Activated CD8-positive, alpha-beta T cell treated with anti-CD3 and anti-CD28 coated beads for 36 hours (primary cell): ENCODE results near the gene MMAB. TPM values are rescaled to one million over a fixed set of nuclear protein-coding genes. Genes with fewer than 3 reads are reported as not detected.

Source experiments
- ATAC-seq: fragments of 200-7000 bp; cut with Tn5 transposase; one replicate; pipeline ENCODE4 v1.10.0; 2021; ENCODE audit warnings: mild to moderate bottlenecking, moderate library complexity
- CTCF ChIA-PET: fragments of 350-600 bp; sonication (Branson Sonifier 250); formaldehyde crosslinking; loops from one replicate; lab custom pipeline; 2021; ENCODE audit warnings: antibody characterized with exemption; lab: Charles Lee
- POLR2A ChIA-PET: fragments of 350-600 bp; sonication (Branson Sonifier 250); formaldehyde crosslinking; loops from one replicate; lab custom pipeline; 2021; ENCODE audit warnings: antibody characterized with exemption; lab: Charles Lee
- DNase-seq: peaks from one replicate; pipeline ENCODE4 v3.0.0-alpha.2; 2020
- H3K27ac Mint-ChIP-seq: one replicate; pipeline ENCODE4 v1.8.0; 2021; ENCODE audit warnings: mild to moderate bottlenecking, mixed read lengths
- H3K27me3 Mint-ChIP-seq: one replicate; pipeline ENCODE4 v1.8.0; 2021; ENCODE audit warnings: mixed read lengths
- H3K36me3 Mint-ChIP-seq: one replicate; pipeline ENCODE4 v1.8.0; 2021; ENCODE audit warnings: low read depth, mixed read lengths
- H3K4me1 Mint-ChIP-seq: one replicate; pipeline ENCODE4 v1.8.0; 2021; ENCODE audit warnings: low read depth, mixed read lengths
- H3K4me3 Mint-ChIP-seq: one replicate; pipeline ENCODE4 v1.8.0; 2021; ENCODE audit warnings: mild to moderate bottlenecking, moderate library complexity, mixed read lengths
- H3K9me3 Mint-ChIP-seq: one replicate; pipeline ENCODE4 v1.8.0; 2021; ENCODE audit warnings: mixed read lengths
- intact Hi-C: fragments of 100-400 bp; cut with micrococcal nuclease; formaldehyde crosslinking; loops from one replicate; pipeline ENCODE4 v1.10.0; 2022
- total RNA-seq, 2 experiments: library from RNA; stranded (reverse); gene quantifications; one replicate each; pipeline ENCODE4 v1.2.3, GENCODE V29; 2021
- TF ChIP-seq, protein P1 (sequence below): fragments of 200-600 bp; IDR thresholded peaks from one replicate; pipeline ENCODE4 v1.8.0; 2022; ENCODE audit warnings: antibody characterized with exemption, mild to moderate bottlenecking

The MMAB gene
- total RNA-seq, 2 experiments from 2014 or later, result 60.5 to 60.9 TPM

- ATAC-seq (no peak), DNase-seq (no peak)
- H3K27ac Mint-ChIP-seq, result no peak overlapping the region
- POLR2A ChIA-PET, result no interaction called here
- peaks cover 13% of the 10 kb centered on the region for H3K4me1 Mint-ChIP-seq
- H3K36me3 Mint-ChIP-seq, result no peaks in the 10 kb centered on the region
- CTCF ChIA-PET, result interaction anchor here (0.6 to 1.7 kb wide), 5 partner anchors 26 to 175 kb away, joined by 3 to 8 read pairs (median 4); partner anchors contain the start of gene MVK
- TF ChIP-seq, protein P1, sequence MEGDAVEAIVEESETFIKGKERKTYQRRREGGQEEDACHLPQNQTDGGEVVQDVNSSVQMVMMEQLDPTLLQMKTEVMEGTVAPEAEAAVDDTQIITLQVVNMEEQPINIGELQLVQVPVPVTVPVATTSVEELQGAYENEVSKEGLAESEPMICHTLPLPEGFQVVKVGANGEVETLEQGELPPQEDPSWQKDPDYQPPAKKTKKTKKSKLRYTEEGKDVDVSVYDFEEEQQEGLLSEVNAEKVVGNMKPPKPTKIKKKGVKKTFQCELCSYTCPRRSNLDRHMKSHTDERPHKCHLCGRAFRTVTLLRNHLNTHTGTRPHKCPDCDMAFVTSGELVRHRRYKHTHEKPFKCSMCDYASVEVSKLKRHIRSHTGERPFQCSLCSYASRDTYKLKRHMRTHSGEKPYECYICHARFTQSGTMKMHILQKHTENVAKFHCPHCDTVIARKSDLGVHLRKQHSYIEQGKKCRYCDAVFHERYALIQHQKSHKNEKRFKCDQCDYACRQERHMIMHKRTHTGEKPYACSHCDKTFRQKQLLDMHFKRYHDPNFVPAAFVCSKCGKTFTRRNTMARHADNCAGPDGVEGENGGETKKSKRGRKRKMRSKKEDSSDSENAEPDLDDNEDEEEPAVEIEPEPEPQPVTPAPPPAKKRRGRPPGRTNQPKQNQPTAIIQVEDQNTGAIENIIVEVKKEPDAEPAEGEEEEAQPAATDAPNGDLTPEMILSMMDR, result no peak
- H3K9me3 Mint-ChIP-seq, result no peaks in the 10 kb centered on the region
- intact Hi-C loops, result no loop called here
- no peak overlapping the region for H3K4me3 Mint-ChIP-seq
- no peaks in the 10 kb centered on the region for H3K27me3 Mint-ChIP-seq
Measured at GRCh38 chr12:109600481-109600880, 27.2 kb upstream of the MMAB start.

DNA sequence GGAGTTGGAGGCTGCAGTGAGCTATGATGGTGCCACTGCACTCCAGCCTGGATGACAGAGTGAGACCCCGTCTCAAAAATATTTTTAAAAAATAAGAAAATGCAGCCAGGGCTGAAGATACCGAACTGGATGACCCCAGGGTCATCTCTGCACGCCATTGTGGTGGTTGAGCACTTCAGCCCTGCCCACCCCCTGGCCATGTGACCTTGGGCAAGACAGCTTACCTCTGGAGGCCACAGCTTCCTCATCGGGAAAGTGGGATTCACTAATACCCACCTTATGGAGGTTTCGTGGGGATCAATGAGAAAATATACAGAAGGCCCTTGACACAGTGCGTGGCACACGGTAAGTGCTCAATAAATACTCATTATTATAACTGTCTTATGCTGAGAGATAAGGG lies 25.8 kb upstream of the MMAB start:
- intact Hi-C loops, result loop anchor here (5.0 kb wide), 1 partner anchor 178 kb away; no protein-coding TSS in a partner anchor

GRCh38 chr12:109598428-109598854 lies 25.1 kb upstream of the MMAB start:
- ChIA-PET POLR2A (no interaction called here), CTCF (interaction anchor here (0.6 to 4.8 kb wide), 25 partner anchors 9 to 247 kb away, joined by 3 to 59 read pairs (median 4); partner anchors contain the start of genes FAM222A, MMAB and MVK)
- Mint-ChIP-seq H3K9me3 (no peaks in the 10 kb centered on the region), H3K4me1 (peaks cover 24% of the 10 kb centered on the region), H3K27ac (no peak overlapping the region), H3K4me3 (no peak overlapping the region), H3K36me3 (peaks cover 5% of the 10 kb centered on the region), H3K27me3 (no peaks in the 10 kb centered on the region)
- ATAC-seq (no peak), DNase-seq (no peak)
- intact Hi-C loops, result loop anchor here (5.0 kb wide), 1 partner anchor 179 kb away; no protein-coding TSS in a partner anchor
- TF ChIP-seq, protein P1, result no peak

More for the DNA sequence above, 25.8 kb upstream of the MMAB start:
- peaks cover 24% of the 10 kb centered on the region for H3K4me1 Mint-ChIP-seq
- peaks cover 2% of the 10 kb centered on the region for H3K36me3 Mint-ChIP-seq
- CTCF ChIA-PET, result interaction anchor here (1.3 to 3.3 kb wide), 6 partner anchors 10 to 175 kb away, joined by 5 to 59 read pairs (median 18); partner anchors contain the start of gene FAM222A
- H3K27me3 Mint-ChIP-seq, result no peaks in the 10 kb centered on the region
- no peak overlapping the region for H3K4me3 Mint-ChIP-seq
- H3K27ac Mint-ChIP-seq, result no peak overlapping the region
- POLR2A ChIA-PET, result interaction anchor here (0.7 kb wide), 1 partner anchor 27 kb away, joined by 3 read pairs; no protein-coding TSS in a partner anchor
- DNase-seq (no peak), ATAC-seq (no peak)
- TF ChIP-seq, protein P1, result no peak
- H3K9me3 Mint-ChIP-seq, result no peaks in the 10 kb centered on the region

DNA sequence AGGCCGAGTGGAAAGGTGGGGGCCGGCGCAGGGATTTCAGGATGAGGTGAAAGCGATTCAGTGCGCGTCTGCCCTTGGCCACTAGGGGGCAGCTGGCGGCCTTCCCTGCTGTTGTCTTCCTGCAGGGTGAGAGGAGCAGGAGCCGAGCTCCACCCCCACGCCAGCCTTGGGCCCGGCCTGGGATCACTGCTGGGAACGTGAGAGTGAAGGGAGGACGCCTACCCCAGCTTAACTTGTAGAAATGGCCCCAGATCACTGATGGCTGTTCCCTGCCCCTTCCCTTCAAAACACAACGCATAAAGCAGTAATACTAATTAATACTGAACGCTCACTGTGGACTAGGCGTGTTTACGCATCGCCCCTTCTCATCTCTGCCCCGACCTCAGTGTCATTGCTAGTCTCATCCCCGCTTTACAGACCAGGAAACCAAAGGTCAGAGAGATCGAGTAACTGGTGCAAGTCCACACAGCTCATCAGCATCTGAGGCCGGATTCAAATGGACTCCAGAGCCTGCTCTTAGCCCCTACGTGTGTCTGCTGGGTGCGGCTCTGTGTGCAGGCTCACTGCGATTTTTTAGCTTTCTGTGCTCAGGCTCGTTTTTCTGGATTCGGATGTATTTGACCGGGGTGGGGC lies 24.6 kb upstream of the MMAB start:
- peak; percentile 71 for ATAC-seq
- Mint-ChIP-seq H3K4me1 (peaks cover 24% of the 10 kb centered on the region), H3K27me3 (no peaks in the 10 kb centered on the region), H3K4me3 (no peak overlapping the region), H3K36me3 (peaks cover 5% of the 10 kb centered on the region), H3K27ac (no peak overlapping the region), H3K9me3 (no peaks in the 10 kb centered on the region)
- ChIA-PET CTCF (interaction anchor here (0.6 to 4.8 kb wide), 38 partner anchors 9 to 1067 kb away, joined by 3 to 59 read pairs (median 4); partner anchors contain the start of genes FAM222A, MMAB and MVK), POLR2A (interaction anchor here (1.1 to 1.4 kb wide), 2 partner anchors 116 to 175 kb away, joined by 3 to 4 read pairs; no protein-coding TSS in a partner anchor)
- peak; percentile 69 for DNase-seq
- intact Hi-C loops, result loop anchor here (5.0 kb wide), 1 partner anchor 179 kb away; no protein-coding TSS in a partner anchor
- TF ChIP-seq, protein P1, result peak; percentile 91
